Measurements from ENCODE around the gene SV2C.
"Not testable (repeated sequence)": the region's sequence is repeated elsewhere in the genome, so short reads cannot be mapped to it uniquely, and the experiment has no call there.

The SV2C gene

GRCh38 chr5:76082772-76083554, at the start of gene SV2C:
Gene SV2C (plus strand): TSS chr5:76083383. CDS start chr5:76131751, 48,368 bp downstream.
- DNase-seq: peak; percentile 41

- DNase-seq: not testable (repeated sequence)
These were observed 45.4 kb upstream of the SV2C start for GRCh38 chr5:76037736-76038151.

GRCh38 chr5:76038212-76038611, 45.0 kb upstream of the SV2C start:
- no peak for DNase-seq

- DNase-seq: no peak
These were observed 42.4 kb upstream of the SV2C start for GRCh38 chr5:76040806-76041205.

- DNase-seq: no peak
These were observed 41.3 kb upstream of the SV2C start for GRCh38 chr5:76041863-76042262.

GRCh38 chr5:76046741-76047140, 36.4 kb upstream of the SV2C start:
- DNase-seq: no peak

- DNase-seq: no peak
These were observed 33.0 kb upstream of the SV2C start for GRCh38 chr5:76050134-76050533.

GRCh38 chr5:76062502-76063041, 20.6 kb upstream of the SV2C start:
- no peak for DNase-seq

- DNase-seq: no peak
These were observed 17.9 kb upstream of the SV2C start for GRCh38 chr5:76065258-76065657.

GRCh38 chr5:76069061-76069735, 14.0 kb upstream of the SV2C start:
- no peak for DNase-seq

GRCh38 chr5:76074487-76075065, 8.6 kb upstream of the SV2C start:
- peak; percentile 5 for DNase-seq

- no peak for DNase-seq
These were observed 1.1 kb upstream of the SV2C start for GRCh38 chr5:76081811-76082771.

- DNase-seq: peak; percentile 5
These were observed 642 bp downstream of the SV2C start for GRCh38 chr5:76083555-76084495.

- DNase-seq: peak; percentile 7
These were observed 1.5 kb downstream of the SV2C start for GRCh38 chr5:76084496-76085242.

- DNase-seq: no peak
These were observed 2.0 kb downstream of the SV2C start for GRCh38 chr5:76085243-76085579.

- DNase-seq: no peak
These were observed 2.9 kb downstream of the SV2C start for GRCh38 chr5:76086095-76086494.

- not testable (repeated sequence) for DNase-seq
These were observed 6.0 kb downstream of the SV2C start for GRCh38 chr5:76089156-76089555.

- DNase-seq: no peak
These were observed 8.2 kb downstream of the SV2C start for GRCh38 chr5:76091351-76091750.

GRCh38 chr5:76099286-76099702, 16.1 kb downstream of the SV2C start:
- no peak for DNase-seq

GRCh38 chr5:76099756-76100155, 16.6 kb downstream of the SV2C start:
- DNase-seq: no peak

- DNase-seq: no peak
These were observed 20.8 kb downstream of the SV2C start for GRCh38 chr5:76104027-76104426.

All from stimulated activated CD4-positive, alpha-beta T cell treated with anti-CD3 and anti-CD28 coated beads, Interleukin-4, amount 100 ng/mL, for 1 hour (primary cell).